WERI-Rb-1 (cell line): Measurements from ENCODE around the gene NTN5.

Source experiments
- DNase-seq: peaks from one replicate; pipeline ENCODE4 v3.0.0-alpha.2; 2020
- H3K27ac ChIP-seq: fragments of 250-450 bp; sonication (Bioruptor Pico); 2 replicates; pipeline ENCODE4 v1.5.1; 2020; ENCODE audit warnings: mild to moderate bottlenecking, moderate library complexity
- H3K27me3 ChIP-seq: fragments of 250-450 bp; sonication (Bioruptor Pico); 2 replicates; pipeline ENCODE4 v1.5.1; 2021; ENCODE audit warnings: mild to moderate bottlenecking, low read depth, moderate library complexity; ENCODE audit not compliant: insufficient read depth, severe bottlenecking
- H3K36me3 ChIP-seq: fragments of 250-450 bp; sonication (Bioruptor Pico); 2 replicates; pipeline ENCODE4 v1.5.1; 2020; ENCODE audit warnings: mild to moderate bottlenecking, moderate library complexity
- H3K4me3 ChIP-seq: 2 replicates; pipeline ENCODE4 v1.5.1; 2011; ENCODE audit warnings: low read depth, mild to moderate bottlenecking, control low read depth, low read length
- H3K9me3 ChIP-seq: fragments of 250-450 bp; sonication (Bioruptor Pico); 2 replicates; pipeline ENCODE4 v1.5.1; 2021; ENCODE audit warnings: mild to moderate bottlenecking, moderate library complexity; ENCODE audit not compliant: severe bottlenecking
- CTCF ChIP-seq: IDR thresholded peaks from 2 replicates; pipeline ENCODE4 v1.5.1; 2011; ENCODE audit warnings: low read depth, mild to moderate bottlenecking, control low read depth, inconsistent platforms, low read length

The NTN5 gene

GRCh38 chr19:48629599-48630295, 43.1 kb downstream of the NTN5 start:
- TF ChIP-seq CTCF: no peak
- Histone ChIP-seq H3K27me3 (no peaks in the 10 kb centered on the region), H3K36me3 (peaks cover 41% of the 10 kb centered on the region), H3K9me3 (no peaks in the 10 kb centered on the region), H3K27ac (no peak overlapping the region), H3K4me3 (no peak overlapping the region)
- no peak for DNase-seq

GRCh38 chr19:48629297-48629598, 43.6 kb downstream of the NTN5 start:
- H3K27me3 ChIP-seq: no peaks in the 10 kb centered on the region
- DNase-seq: no peak
- no peak for TF ChIP-seq CTCF
- no peaks in the 10 kb centered on the region for H3K9me3 ChIP-seq
- H3K36me3 ChIP-seq: peaks cover 41% of the 10 kb centered on the region
- no peak overlapping the region for H3K27ac ChIP-seq
- no peak overlapping the region for H3K4me3 ChIP-seq

- Histone ChIP-seq H3K4me3 (no peak overlapping the region), H3K27ac (no peak overlapping the region), H3K27me3 (no peaks in the 10 kb centered on the region), H3K9me3 (no peaks in the 10 kb centered on the region), H3K36me3 (peaks cover 41% of the 10 kb centered on the region)
- DNase-seq: no peak
- TF ChIP-seq CTCF: no peak
Measured at GRCh38 chr19:48628486-48629296, 44.1 kb downstream of the NTN5 start.

GRCh38 chr19:48627865-48628314, 44.9 kb downstream of the NTN5 start:
- Histone ChIP-seq H3K27me3 (no peaks in the 10 kb centered on the region), H3K27ac (no peak overlapping the region)

GRCh38 chr19:48627201-48627864, 45.5 kb downstream of the NTN5 start:
- Histone ChIP-seq H3K9me3 (no peaks in the 10 kb centered on the region), H3K27me3 (no peaks in the 10 kb centered on the region), H3K27ac (no peak overlapping the region), H3K4me3 (no peak overlapping the region), H3K36me3 (peaks cover 38% of the 10 kb centered on the region)
- DNase-seq: no peak
- TF ChIP-seq CTCF: no peak

More at GRCh38 chr19:48627865-48628314, 44.9 kb downstream of the NTN5 start:
- TF ChIP-seq CTCF: no peak
- no peaks in the 10 kb centered on the region for H3K9me3 ChIP-seq
- peaks cover 41% of the 10 kb centered on the region for H3K36me3 ChIP-seq
- DNase-seq: no peak
- H3K4me3 ChIP-seq: no peak overlapping the region
